BE2C (cell line): ENCODE results near the gene SPATA24.

Experiments
- DNase-seq: peaks from one replicate; pipeline ENCODE4 v3.0.0-alpha.2; 2020
- H3K27me3 ChIP-seq: fragments of 250-450 bp; sonication (Bioruptor Pico); 2 replicates; pipeline ENCODE4 v1.5.1; 2020; ENCODE audit warnings: mild to moderate bottlenecking
- H3K36me3 ChIP-seq: fragments of 250-450 bp; sonication (Bioruptor Pico); 2 replicates; pipeline ENCODE4 v1.5.1; 2020; ENCODE audit warnings: mild to moderate bottlenecking
- H3K4me1 ChIP-seq: fragments of 250-450 bp; sonication (Bioruptor Pico); 2 replicates; pipeline ENCODE4 v1.5.1; 2020
- H3K4me3 ChIP-seq: 2 replicates; pipeline ENCODE4 v1.5.1; 2011; ENCODE audit warnings: low read depth, low read length
- H3K9me3 ChIP-seq: fragments of 250-450 bp; sonication (Bioruptor Pico); 2 replicates; pipeline ENCODE4 v1.5.1; 2020
- CTCF ChIP-seq: IDR thresholded peaks from 2 replicates; pipeline ENCODE4 v1.5.1; 2012; ENCODE audit warnings: mild to moderate bottlenecking, low read depth, low read length

SPATA24 gene

GRCh38 chr5:139381837-139382761, 21.8 kb downstream of the SPATA24 start:
- Histone ChIP-seq H3K36me3 (no peaks in the 10 kb centered on the region), H3K27me3 (no peaks in the 10 kb centered on the region), H3K4me1 (peaks cover 11% of the 10 kb centered on the region), H3K9me3 (no peaks in the 10 kb centered on the region), H3K4me3 (no peak overlapping the region)
- DNase-seq: no peak
- TF ChIP-seq CTCF: no peak

- Histone ChIP-seq H3K27me3 (no peaks in the 10 kb centered on the region), H3K9me3 (no peaks in the 10 kb centered on the region), H3K36me3 (no peaks in the 10 kb centered on the region), H3K4me1 (peaks cover 11% of the 10 kb centered on the region), H3K4me3 (no peak overlapping the region)
- DNase-seq: no peak
- no peak for TF ChIP-seq CTCF
Observed at GRCh38 chr5:139379626-139380449, 24.1 kb downstream of the SPATA24 start.

- no peaks in the 10 kb centered on the region for H3K27me3 ChIP-seq
- H3K36me3 ChIP-seq: no peaks in the 10 kb centered on the region
- H3K4me3 ChIP-seq: no peak overlapping the region
- no peak for TF ChIP-seq CTCF
- peaks cover 11% of the 10 kb centered on the region for H3K4me1 ChIP-seq
- H3K9me3 ChIP-seq: no peaks in the 10 kb centered on the region
- no peak for DNase-seq
Observed at GRCh38 chr5:139378941-139379361, 24.9 kb downstream of the SPATA24 start.

- TF ChIP-seq CTCF: no peak
- H3K4me1 ChIP-seq: peaks cover 6% of the 10 kb centered on the region
- H3K27me3 ChIP-seq: no peaks in the 10 kb centered on the region
- DNase-seq: no peak
- no peak overlapping the region for H3K4me3 ChIP-seq
- no peaks in the 10 kb centered on the region for H3K9me3 ChIP-seq
- H3K36me3 ChIP-seq: no peaks in the 10 kb centered on the region; the same call in 1 of the 2 replicates
Observed at GRCh38 chr5:139378101-139378825, 25.6 kb downstream of the SPATA24 start.

GRCh38 chr5:139377226-139377625, 26.7 kb downstream of the SPATA24 start:
- Histone ChIP-seq H3K4me3 (no peak overlapping the region), H3K4me1 (no peaks in the 10 kb centered on the region), H3K36me3 (peaks cover 6% of the 10 kb centered on the region), H3K9me3 (no peaks in the 10 kb centered on the region), H3K27me3 (no peaks in the 10 kb centered on the region)
- DNase-seq: no peak
- no peak for TF ChIP-seq CTCF
